HG03159 (cell line): ENCODE data around the gene FIG4.
"Not testable (repeated sequence)": the region's sequence is repeated elsewhere in the genome, so short reads cannot be mapped to it uniquely, and the experiment has no call there.

Experiments
- ATAC-seq: cut with Tn5 transposase; IDR thresholded peaks from one replicate; pipeline ENCODE4 v1.9.1; 2021; ENCODE audit warnings: mild to moderate bottlenecking, moderate library complexity; ENCODE audit not compliant: unreplicated experiment

The FIG4 gene

GRCh38 chr6:109840796-109841195, 149.7 kb downstream of the FIG4 start:
- no peak for ATAC-seq

GRCh38 chr6:109841869-109842268, 150.8 kb downstream of the FIG4 start:
- no peak for ATAC-seq

- no peak for ATAC-seq
These were observed 161.6 kb downstream of the FIG4 start for GRCh38 chr6:109852713-109853112.

- ATAC-seq: no peak
These were observed 162.3 kb downstream of the FIG4 start for GRCh38 chr6:109853426-109853825.

- no peak for ATAC-seq
These were observed 162.9 kb downstream of the FIG4 start for GRCh38 chr6:109853951-109854350.

- ATAC-seq: no peak
These were observed 163.6 kb downstream of the FIG4 start for GRCh38 chr6:109854541-109855308.

GRCh38 chr6:109855476-109856040, 164.5 kb downstream of the FIG4 start:
- not testable (repeated sequence) for ATAC-seq

- ATAC-seq: no peak
These were observed 170.8 kb downstream of the FIG4 start for GRCh38 chr6:109861946-109862345.

- ATAC-seq: no peak
These were observed 173.0 kb downstream of the FIG4 start for GRCh38 chr6:109864050-109864449.

- no peak for ATAC-seq
These were observed 174.9 kb downstream of the FIG4 start for GRCh38 chr6:109865968-109866367.

- ATAC-seq: no peak
These were observed 176.2 kb downstream of the FIG4 start for GRCh38 chr6:109867009-109867969.

- no peak for ATAC-seq
These were observed 176.9 kb downstream of the FIG4 start for GRCh38 chr6:109867970-109868358.

GRCh38 chr6:109869398-109870088, 178.4 kb downstream of the FIG4 start:
- ATAC-seq: not testable (repeated sequence)

- no peak for ATAC-seq
These were observed 179.0 kb downstream of the FIG4 start for GRCh38 chr6:109870089-109870410.

- ATAC-seq: no peak
These were observed 181.5 kb downstream of the FIG4 start for GRCh38 chr6:109872549-109872948.

GRCh38 chr6:109872968-109873545, 182.0 kb downstream of the FIG4 start:
- ATAC-seq: no peak

GRCh38 chr6:109874086-109874485, 183.0 kb downstream of the FIG4 start:
- ATAC-seq: no peak

GRCh38 chr6:109874621-109875020, 183.5 kb downstream of the FIG4 start:
- ATAC-seq: no peak
